HEK293 (cell line): ENCODE data around the gene PLA2G5.

Experiments
- ATF2 ChIP-seq: fragments of 450-650 bp; formaldehyde crosslinking; IDR thresholded peaks from 2 replicates; pipeline ENCODE4 v1.5.1; 2016; ENCODE audit warnings: missing biosample characterization, missing genetic modification characterization, low read depth
- ZNF274 ChIP-seq, 2 experiments: fragments of 200-500 bp in 1 of 2; fragments of 450-650 bp in 1 of 2; sonication (Bioruptor generic) in 1 of 2; formaldehyde crosslinking in 1 of 2; IDR thresholded peaks; 2 replicates each; pipeline versions ENCODE4 v1.5.1 to v1.6.1; 2014 to 2016; ENCODE audit warnings: borderline replicate concordance in 1 of 2, inconsistent platforms in 1 of 2, low read length in 1 of 2, missing biosample characterization in 1 of 2, missing genetic modification characterization in 1 of 2
- ZNF580 ChIP-seq: fragments of 450-650 bp; formaldehyde crosslinking; IDR thresholded peaks from 2 replicates; pipeline ENCODE4 v1.5.1; 2016; ENCODE audit warnings: missing biosample characterization, missing genetic modification characterization
- ZNF639 ChIP-seq: fragments of 450-650 bp; formaldehyde crosslinking; IDR thresholded peaks from 2 replicates; pipeline ENCODE4 v1.5.1; 2016; ENCODE audit warnings: missing biosample characterization, missing genetic modification characterization
- TF ChIP-seq, protein P1 (sequence below): fragments of 450-650 bp; formaldehyde crosslinking; IDR thresholded peaks from 2 replicates; pipeline ENCODE4 v1.5.1; 2016; ENCODE audit warnings: missing biosample characterization, missing genetic modification characterization

GRCh38 chr1:20125100-20125499 is 55.1 kb downstream of the PLA2G5 start:
- TF ChIP-seq ATF2 (tag by site-specific recombination) (no peak), ZNF639 (tag by site-specific recombination) (no peak), ZNF580 (tag by site-specific recombination) (no peak), ZNF274 (IDR thresholded peaks at IDR 0.05; ENCODE audit: low read length) (no peak), ZNF274 (tag by site-specific recombination; IDR thresholded peaks at IDR 0.05; ENCODE audit: borderline replicate concordance) (no peak)
- TF ChIP-seq, protein P1, sequence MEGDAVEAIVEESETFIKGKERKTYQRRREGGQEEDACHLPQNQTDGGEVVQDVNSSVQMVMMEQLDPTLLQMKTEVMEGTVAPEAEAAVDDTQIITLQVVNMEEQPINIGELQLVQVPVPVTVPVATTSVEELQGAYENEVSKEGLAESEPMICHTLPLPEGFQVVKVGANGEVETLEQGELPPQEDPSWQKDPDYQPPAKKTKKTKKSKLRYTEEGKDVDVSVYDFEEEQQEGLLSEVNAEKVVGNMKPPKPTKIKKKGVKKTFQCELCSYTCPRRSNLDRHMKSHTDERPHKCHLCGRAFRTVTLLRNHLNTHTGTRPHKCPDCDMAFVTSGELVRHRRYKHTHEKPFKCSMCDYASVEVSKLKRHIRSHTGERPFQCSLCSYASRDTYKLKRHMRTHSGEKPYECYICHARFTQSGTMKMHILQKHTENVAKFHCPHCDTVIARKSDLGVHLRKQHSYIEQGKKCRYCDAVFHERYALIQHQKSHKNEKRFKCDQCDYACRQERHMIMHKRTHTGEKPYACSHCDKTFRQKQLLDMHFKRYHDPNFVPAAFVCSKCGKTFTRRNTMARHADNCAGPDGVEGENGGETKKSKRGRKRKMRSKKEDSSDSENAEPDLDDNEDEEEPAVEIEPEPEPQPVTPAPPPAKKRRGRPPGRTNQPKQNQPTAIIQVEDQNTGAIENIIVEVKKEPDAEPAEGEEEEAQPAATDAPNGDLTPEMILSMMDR (tag by site-specific recombination) = no peak
